ENCODE data around the gene RPLP1. TPM values are rescaled to one million over a fixed set of nuclear protein-coding genes. Genes with fewer than 3 reads are reported as not detected.

The RPLP1 gene
- total RNA-seq, 1 donor from 2014 or later = 1,580 TPM

- Mint-ChIP-seq H3K27ac (ENCODE audit: unreplicated experiment) (no peak overlapping the region), H3K4me1 (ENCODE audit: unreplicated experiment) (peaks cover 2% of the 10 kb centered on the region), H3K27me3 (ENCODE audit: unreplicated experiment) (no peaks in the 10 kb centered on the region)
These were observed 17.0 kb downstream of the RPLP1 start for GRCh38 chr15:69469467-69470201.

DNA sequence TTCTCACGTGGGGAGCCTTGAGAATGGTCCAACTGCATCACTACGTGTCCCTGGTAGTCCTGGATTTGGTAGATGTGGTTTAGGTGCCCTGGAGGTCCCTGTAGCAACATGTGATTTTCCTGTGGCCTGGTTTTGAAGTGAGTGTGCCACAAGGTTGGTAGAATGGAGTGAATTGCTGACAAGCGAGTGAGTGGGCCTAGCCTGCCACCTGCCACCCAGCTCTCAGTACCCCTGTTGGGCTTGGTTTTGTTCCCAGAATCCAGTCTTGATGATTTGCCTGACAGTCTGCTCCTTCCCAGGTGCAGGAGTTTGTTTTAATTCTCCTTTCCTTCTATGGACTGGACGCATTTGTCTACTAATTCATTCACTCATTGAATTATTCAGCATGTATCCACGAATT is 19.4 kb downstream of the RPLP1 start:
- peaks cover 2% of the 10 kb centered on the region for H3K4me1 Mint-ChIP-seq (ENCODE audit: unreplicated experiment)

More at GRCh38 chr15:69469467-69470201, 17.0 kb downstream of the RPLP1 start:
- no peaks in the 10 kb centered on the region for H3K9me3 Mint-ChIP-seq (ENCODE audit: unreplicated experiment)
- H3K4me3 Mint-ChIP-seq (ENCODE audit: unreplicated experiment) = no peak overlapping the region
- no peaks in the 10 kb centered on the region for H3K36me3 Mint-ChIP-seq (ENCODE audit: unreplicated experiment)
- DNase-seq (ENCODE audit: extremely low spot score, unreplicated experiment) = peak; percentile 60
- TF ChIP-seq, protein P1, sequence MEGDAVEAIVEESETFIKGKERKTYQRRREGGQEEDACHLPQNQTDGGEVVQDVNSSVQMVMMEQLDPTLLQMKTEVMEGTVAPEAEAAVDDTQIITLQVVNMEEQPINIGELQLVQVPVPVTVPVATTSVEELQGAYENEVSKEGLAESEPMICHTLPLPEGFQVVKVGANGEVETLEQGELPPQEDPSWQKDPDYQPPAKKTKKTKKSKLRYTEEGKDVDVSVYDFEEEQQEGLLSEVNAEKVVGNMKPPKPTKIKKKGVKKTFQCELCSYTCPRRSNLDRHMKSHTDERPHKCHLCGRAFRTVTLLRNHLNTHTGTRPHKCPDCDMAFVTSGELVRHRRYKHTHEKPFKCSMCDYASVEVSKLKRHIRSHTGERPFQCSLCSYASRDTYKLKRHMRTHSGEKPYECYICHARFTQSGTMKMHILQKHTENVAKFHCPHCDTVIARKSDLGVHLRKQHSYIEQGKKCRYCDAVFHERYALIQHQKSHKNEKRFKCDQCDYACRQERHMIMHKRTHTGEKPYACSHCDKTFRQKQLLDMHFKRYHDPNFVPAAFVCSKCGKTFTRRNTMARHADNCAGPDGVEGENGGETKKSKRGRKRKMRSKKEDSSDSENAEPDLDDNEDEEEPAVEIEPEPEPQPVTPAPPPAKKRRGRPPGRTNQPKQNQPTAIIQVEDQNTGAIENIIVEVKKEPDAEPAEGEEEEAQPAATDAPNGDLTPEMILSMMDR (IDR thresholded peaks at IDR 0.05) = no peak

DNA sequence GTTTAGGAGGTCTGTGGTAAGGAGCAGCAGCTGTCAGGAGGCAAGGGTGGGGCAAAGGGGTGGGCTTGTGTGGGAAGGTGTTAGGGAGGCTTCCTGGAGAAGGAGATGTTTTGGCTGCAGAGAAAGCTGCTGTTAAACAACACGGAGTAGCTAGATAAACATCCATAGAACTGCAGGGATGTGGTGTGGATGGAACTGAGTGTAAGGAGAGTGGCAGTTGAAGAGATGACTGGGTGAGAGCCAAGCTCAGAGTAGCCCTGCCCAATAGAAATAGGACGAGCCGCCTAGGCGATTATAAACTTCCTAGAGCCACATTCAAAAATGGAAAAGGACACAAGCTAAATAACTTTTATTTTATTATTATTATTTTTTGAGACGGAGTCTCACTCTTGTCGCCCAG is 19.9 kb downstream of the RPLP1 start:
- H3K27me3 Mint-ChIP-seq (ENCODE audit: unreplicated experiment) = no peaks in the 10 kb centered on the region
- TF ChIP-seq, protein P1 (IDR thresholded peaks at IDR 0.05) = no peak
- H3K4me1 Mint-ChIP-seq (ENCODE audit: unreplicated experiment) = peaks cover 2% of the 10 kb centered on the region
- H3K9me3 Mint-ChIP-seq (ENCODE audit: unreplicated experiment) = no peaks in the 10 kb centered on the region
- no peak for DNase-seq (ENCODE audit: extremely low spot score, unreplicated experiment)
- H3K36me3 Mint-ChIP-seq (ENCODE audit: unreplicated experiment) = no peaks in the 10 kb centered on the region
- H3K27ac Mint-ChIP-seq (ENCODE audit: unreplicated experiment) = no peak overlapping the region
- no peak overlapping the region for H3K4me3 Mint-ChIP-seq (ENCODE audit: unreplicated experiment)

More for the DNA sequence above, 19.4 kb downstream of the RPLP1 start:
- TF ChIP-seq, protein P1 (IDR thresholded peaks at IDR 0.05) = no peak
- no peaks in the 10 kb centered on the region for H3K36me3 Mint-ChIP-seq (ENCODE audit: unreplicated experiment)
- no peaks in the 10 kb centered on the region for H3K27me3 Mint-ChIP-seq (ENCODE audit: unreplicated experiment)
- DNase-seq (ENCODE audit: extremely low spot score, unreplicated experiment) = peak; percentile 48
- no peaks in the 10 kb centered on the region for H3K9me3 Mint-ChIP-seq (ENCODE audit: unreplicated experiment)
- H3K4me3 Mint-ChIP-seq (ENCODE audit: unreplicated experiment) = no peak overlapping the region
- no peak overlapping the region for H3K27ac Mint-ChIP-seq (ENCODE audit: unreplicated experiment)

- H3K4me3 Mint-ChIP-seq (ENCODE audit: unreplicated experiment) = no peak overlapping the region
These were observed 21.7 kb downstream of the RPLP1 start for GRCh38 chr15:69474291-69474690.

GRCh38 chr15:69474846-69475455 is 22.3 kb downstream of the RPLP1 start:
- TF ChIP-seq, protein P1 (IDR thresholded peaks at IDR 0.05) = no peak
- Mint-ChIP-seq H3K27ac (ENCODE audit: unreplicated experiment) (no peak overlapping the region), H3K27me3 (ENCODE audit: unreplicated experiment) (peaks cover 8% of the 10 kb centered on the region), H3K4me1 (ENCODE audit: unreplicated experiment) (peaks cover 2% of the 10 kb centered on the region), H3K4me3 (ENCODE audit: unreplicated experiment) (no peak overlapping the region), H3K36me3 (ENCODE audit: unreplicated experiment) (no peaks in the 10 kb centered on the region), H3K9me3 (ENCODE audit: unreplicated experiment) (peaks cover 4% of the 10 kb centered on the region)
- no peak for DNase-seq (ENCODE audit: extremely low spot score, unreplicated experiment)

More at GRCh38 chr15:69474291-69474690, 21.7 kb downstream of the RPLP1 start:
- peaks cover 4% of the 10 kb centered on the region for H3K27me3 Mint-ChIP-seq (ENCODE audit: unreplicated experiment)
- TF ChIP-seq, protein P1 (IDR thresholded peaks at IDR 0.05) = no peak
- peaks cover 2% of the 10 kb centered on the region for H3K4me1 Mint-ChIP-seq (ENCODE audit: unreplicated experiment)
- no peak overlapping the region for H3K27ac Mint-ChIP-seq (ENCODE audit: unreplicated experiment)
- no peaks in the 10 kb centered on the region for H3K36me3 Mint-ChIP-seq (ENCODE audit: unreplicated experiment)
- DNase-seq (ENCODE audit: extremely low spot score, unreplicated experiment) = no peak
- H3K9me3 Mint-ChIP-seq (ENCODE audit: unreplicated experiment) = no peaks in the 10 kb centered on the region
